Gastrocnemius medialis (tissue), 4 donors: ENCODE measurements around the gene TMEM198. TPM values are rescaled to one million over a fixed set of nuclear protein-coding genes. Genes with fewer than 3 reads are reported as not detected.

Experiments
- ATAC-seq, 2 donors: fragments of 150-250 bp; one replicate each; pipeline ENCODE4 v1.9.1; 2016
- DNase-seq, 2 donors: peaks; one replicate each; pipeline ENCODE4 v3.0.0-alpha.2; 2019
- H3K27ac ChIP-seq, 4 donors: fragments of 200-600 bp; sonication (generic); 1 replicate in 1 of 4; 2 replicates in 3 of 4; pipeline ENCODE4 v1.5.1; 2016 to 2018; ENCODE audit warnings: mild to moderate bottlenecking in 2 of 4, moderate library complexity in 1 of 4
- H3K27me3 ChIP-seq, 3 donors: fragments of 200-600 bp; sonication (generic) in 2 of 3; 1 replicate in 1 of 3; 2 replicates in 2 of 3; pipeline versions ENCODE4 v1.5.1 to v1.6.0; 2016 to 2019; ENCODE audit warnings: mild to moderate bottlenecking in 1 of 3, moderate library complexity in 1 of 3
- H3K36me3 ChIP-seq, 2 donors: fragments of 200-600 bp; sonication (generic) in 1 of 2; one replicate each; pipeline ENCODE4 v1.5.1; 2017 to 2018
- H3K4me1 ChIP-seq, 2 donors: fragments of 200-600 bp; sonication (generic) in 1 of 2; one replicate each; pipeline ENCODE4 v1.5.1; 2016 to 2017; ENCODE audit warnings: mild to moderate bottlenecking in 2 of 2
- H3K4me3 ChIP-seq, 4 donors: fragments of 200-600 bp; sonication (generic) in 3 of 4; 1 replicate in 1 of 4; 2 replicates in 3 of 4; pipeline ENCODE4 v1.5.1; 2016 to 2019; ENCODE audit warnings: mild to moderate bottlenecking in 2 of 4
- H3K9me3 ChIP-seq, 3 donors: fragments of 200-600 bp; sonication (generic) in 2 of 3; 1 replicate in 1 of 3; 2 replicates in 2 of 3; pipeline ENCODE4 v1.5.1; 2016 to 2019
- POLR2A ChIP-seq, 2 donors: fragments of 450-650 bp; IDR thresholded peaks; one replicate each; pipeline ENCODE4 v1.6.1; 2017; ENCODE audit warnings: antibody characterized with exemption in 2 of 2, mild to moderate bottlenecking in 2 of 2, moderate library complexity in 2 of 2
- in situ Hi-C, 4 donors: fragments of 200-750 bp; cut with MboI; loops; one replicate each; pipeline versions ENCODE4 v1.15.0 to v1.8.0; 2017; ENCODE audit warnings: low sequenced_read_pairs in 4 of 4
- intact Hi-C: fragments of 100-400 bp; cut with DNase I; formaldehyde crosslinking; loops from one replicate; pipeline ENCODE4 v1.15.1; 2023; ENCODE audit warnings: low total_unique reads
- total RNA-seq, 4 donors: library from RNA; depleted of rRNA; stranded (reverse); fragments of >200 nt; gene quantifications; one replicate each; pipeline versions ENCODE4 v1.1.0 to v1.2.3, GENCODE V29; 2016
- TF ChIP-seq, protein P1 (sequence below), 5 experiments: fragments of 450-650 bp in 3 of 5; fragments of 200-600 bp in 2 of 5; sonication (generic) in 2 of 5; IDR thresholded peaks in 4 of 5; conservative IDR thresholded peaks in 1 of 5; 1 replicate in 4 of 5; 2 replicates in 1 of 5; pipeline ENCODE4 v1.5.1; 2016 to 2019; ENCODE audit warnings: antibody characterized with exemption in 5 of 5, mild to moderate bottlenecking in 3 of 5, moderate library complexity in 3 of 5

TMEM198 gene
- total RNA-seq, 4 donors from 2014 or later, result 0.87 to 6.7 (median 3.3) TPM

DNA sequence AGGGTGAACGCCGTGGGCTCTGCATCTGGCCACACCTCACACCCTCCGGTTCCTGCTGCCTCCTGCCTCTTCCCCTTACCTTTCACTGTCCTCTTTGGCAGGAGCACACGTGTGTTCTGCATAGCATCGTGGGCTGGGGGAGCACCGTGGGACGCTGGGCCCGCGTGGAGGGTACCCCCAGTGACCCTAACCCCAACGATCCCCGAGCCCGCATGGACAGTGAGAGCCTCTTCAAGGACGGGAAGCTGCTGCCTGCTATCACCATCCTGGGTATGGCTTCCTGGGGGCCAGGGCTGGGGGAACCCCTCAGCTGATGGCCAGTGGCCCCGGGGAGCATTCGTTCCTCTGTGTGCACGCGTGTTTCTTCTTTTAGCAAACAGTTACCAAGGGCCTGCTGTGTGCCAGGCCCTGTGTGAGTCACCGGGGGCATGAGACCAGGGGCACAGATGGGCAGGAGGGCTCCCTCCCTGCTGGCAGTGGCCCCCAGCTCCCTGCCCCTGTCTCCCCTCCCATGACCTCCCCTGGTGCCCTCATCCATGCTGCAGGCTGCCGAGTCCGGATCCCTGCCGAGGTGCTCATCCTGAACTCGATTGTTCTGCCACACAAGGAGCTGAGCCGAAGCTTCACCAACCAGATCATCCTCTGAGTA lies 37.6 kb upstream of the TMEM198 start:
- Histone ChIP-seq H3K36me3 (peaks cover 0 to 45% of the 10 kb centered on the region in 2 donors), H3K4me3 (no peak overlapping the region), H3K27ac (no peak overlapping the region), H3K4me1 (peaks cover 7 to 10% of the 10 kb centered on the region in 2 donors), H3K27me3 (peaks cover 0 to 13% (median 5%) of the 10 kb centered on the region in 3 donors), H3K9me3 (no peaks in the 10 kb centered on the region)
- no peak for DNase-seq
- in situ Hi-C loops, result no loop called here
- ATAC-seq, result no peak
- TF ChIP-seq, protein P1, sequence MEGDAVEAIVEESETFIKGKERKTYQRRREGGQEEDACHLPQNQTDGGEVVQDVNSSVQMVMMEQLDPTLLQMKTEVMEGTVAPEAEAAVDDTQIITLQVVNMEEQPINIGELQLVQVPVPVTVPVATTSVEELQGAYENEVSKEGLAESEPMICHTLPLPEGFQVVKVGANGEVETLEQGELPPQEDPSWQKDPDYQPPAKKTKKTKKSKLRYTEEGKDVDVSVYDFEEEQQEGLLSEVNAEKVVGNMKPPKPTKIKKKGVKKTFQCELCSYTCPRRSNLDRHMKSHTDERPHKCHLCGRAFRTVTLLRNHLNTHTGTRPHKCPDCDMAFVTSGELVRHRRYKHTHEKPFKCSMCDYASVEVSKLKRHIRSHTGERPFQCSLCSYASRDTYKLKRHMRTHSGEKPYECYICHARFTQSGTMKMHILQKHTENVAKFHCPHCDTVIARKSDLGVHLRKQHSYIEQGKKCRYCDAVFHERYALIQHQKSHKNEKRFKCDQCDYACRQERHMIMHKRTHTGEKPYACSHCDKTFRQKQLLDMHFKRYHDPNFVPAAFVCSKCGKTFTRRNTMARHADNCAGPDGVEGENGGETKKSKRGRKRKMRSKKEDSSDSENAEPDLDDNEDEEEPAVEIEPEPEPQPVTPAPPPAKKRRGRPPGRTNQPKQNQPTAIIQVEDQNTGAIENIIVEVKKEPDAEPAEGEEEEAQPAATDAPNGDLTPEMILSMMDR (IDR thresholded peaks at IDR 0.05 in 4 of 5, conservative IDR thresholded peaks at IDR 0.05 in 1 of 5), result no peak
- no peak for TF ChIP-seq POLR2A (IDR thresholded peaks at IDR 0.05)
- intact Hi-C loops, result no loop called here

DNA sequence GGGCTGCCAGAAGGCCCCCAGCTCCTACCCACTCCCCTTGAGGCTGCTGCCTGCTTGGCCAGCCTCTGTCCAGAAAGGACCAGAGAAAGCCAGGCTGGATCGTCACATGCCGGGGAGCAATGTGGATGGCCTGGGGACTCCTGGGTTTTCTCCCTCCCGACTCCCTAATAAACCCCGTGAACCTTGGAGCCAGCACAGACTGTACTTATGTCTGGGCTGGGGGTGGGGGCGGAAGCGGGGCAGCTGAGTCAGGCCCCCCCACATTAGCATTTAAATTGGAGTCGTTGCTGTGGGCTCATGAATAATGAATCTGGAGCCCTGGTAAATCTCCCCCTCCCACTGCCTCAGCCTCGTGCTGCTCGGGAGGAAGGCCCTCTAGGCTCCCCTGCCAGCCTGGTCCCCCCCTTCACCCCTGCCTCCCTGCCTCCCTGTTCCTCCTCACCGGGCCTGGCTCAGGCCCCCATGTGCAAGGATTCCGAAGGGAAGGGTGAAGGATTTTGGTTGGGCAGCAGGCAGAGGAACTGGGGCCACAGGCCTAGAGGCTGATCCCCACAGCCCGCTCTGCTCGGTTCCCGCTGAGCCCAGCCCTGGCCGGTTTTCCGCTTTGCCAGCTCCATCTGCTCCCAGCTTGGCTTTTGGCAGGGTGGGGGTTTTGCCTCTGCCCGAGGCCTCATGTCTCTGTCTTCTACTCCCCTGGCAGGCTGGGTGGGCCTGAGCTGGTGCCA lies 36.9 kb upstream of the TMEM198 start:
- no peak for TF ChIP-seq POLR2A (IDR thresholded peaks at IDR 0.05)
- TF ChIP-seq, protein P1 (IDR thresholded peaks at IDR 0.05 in 4 of 5, conservative IDR thresholded peaks at IDR 0.05 in 1 of 5), result no peak
- DNase-seq, result no peak
- intact Hi-C loops (no loop called here), in situ Hi-C loops (no loop called here)
- no peak for ATAC-seq
- Histone ChIP-seq H3K27me3 (peaks cover 1 to 17% (median 11%) of the 10 kb centered on the region in 3 donors), H3K4me3 (no peak overlapping the region), H3K27ac (no peak overlapping the region), H3K36me3 (peaks cover 0 to 38% of the 10 kb centered on the region in 2 donors), H3K4me1 (peaks cover 7 to 10% of the 10 kb centered on the region in 2 donors), H3K9me3 (no peaks in the 10 kb centered on the region)

DNA sequence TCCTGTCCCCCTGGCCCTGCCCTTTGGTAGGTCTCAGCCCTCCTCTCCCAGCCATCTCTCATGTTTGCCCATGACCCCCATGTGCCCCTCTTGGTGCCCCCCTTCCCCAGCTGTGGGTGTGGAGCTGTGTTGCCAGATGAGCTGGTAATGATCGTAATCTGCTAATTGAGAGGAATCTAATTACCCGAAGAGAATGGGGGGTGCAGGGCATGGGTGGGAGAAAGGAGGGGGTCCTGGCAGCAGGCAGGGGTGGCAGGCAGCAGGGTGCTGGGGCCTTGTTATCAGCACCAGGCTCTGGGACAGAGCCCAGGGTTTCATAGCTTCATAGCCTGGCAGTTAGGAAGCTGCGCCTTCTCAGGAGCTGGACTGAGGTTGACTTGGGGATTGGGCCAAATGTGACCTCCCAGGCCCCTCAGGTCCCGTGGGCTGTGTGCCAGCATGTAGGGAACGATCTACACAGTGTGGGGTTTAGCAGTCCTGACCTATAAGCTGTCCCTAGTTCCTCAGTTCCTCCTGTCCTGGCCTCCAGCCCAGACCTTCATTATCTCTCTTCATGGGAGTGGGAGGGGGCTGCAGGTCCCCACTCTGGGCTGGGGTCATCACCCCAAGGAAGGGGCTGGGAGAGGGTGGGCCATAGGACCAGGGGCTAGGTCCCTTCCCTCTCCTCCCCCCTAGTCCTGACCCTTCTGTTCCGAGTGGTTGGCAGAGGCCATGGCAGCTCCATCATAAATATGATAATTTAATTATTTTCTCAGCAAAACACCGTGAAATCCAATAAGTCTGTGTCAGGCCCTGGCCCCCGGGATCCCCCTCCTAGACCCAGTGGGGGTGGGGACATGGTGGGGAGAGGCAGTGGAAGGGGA lies 36.0 kb upstream of the TMEM198 start:
- ATAC-seq (no peak), DNase-seq (no peak)
- H3K36me3 ChIP-seq, result peaks cover 0 to 30% of the 10 kb centered on the region in 2 donors

DNA sequence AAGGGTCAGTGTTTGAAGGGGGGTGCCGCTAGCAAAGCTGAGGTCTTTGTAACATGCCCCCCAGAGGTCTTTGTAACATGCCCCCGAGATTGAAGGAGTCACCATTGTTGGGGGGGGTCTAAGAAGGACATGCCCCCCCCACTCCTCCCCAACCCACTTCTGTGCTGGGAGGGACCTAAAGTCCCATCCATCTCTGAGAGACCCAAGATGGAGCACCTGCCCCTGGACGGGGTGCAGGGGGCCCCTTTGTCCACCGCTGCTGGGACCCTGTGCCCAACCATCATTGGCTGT lies 35.4 kb upstream of the TMEM198 start:
- Histone ChIP-seq H3K27me3 (peaks cover 13 to 23% (median 20%) of the 10 kb centered on the region in 3 donors), H3K27ac (no peak overlapping the region), H3K4me3 (no peak overlapping the region), H3K36me3 (peaks cover 0 to 29% of the 10 kb centered on the region in 2 donors), H3K4me1 (peaks cover 7 to 10% of the 10 kb centered on the region in 2 donors), H3K9me3 (no peaks in the 10 kb centered on the region)
- TF ChIP-seq POLR2A (IDR thresholded peaks at IDR 0.05), result no peak
- TF ChIP-seq, protein P1 (IDR thresholded peaks at IDR 0.05 in 4 of 5, conservative IDR thresholded peaks at IDR 0.05 in 1 of 5), result no peak
- in situ Hi-C loops (no loop called here), intact Hi-C loops (no loop called here)
- no peak for DNase-seq
- ATAC-seq, result no peak

More for the DNA sequence above, 36.0 kb upstream of the TMEM198 start:
- Histone ChIP-seq H3K27ac (no peak overlapping the region), H3K4me3 (no peak overlapping the region), H3K9me3 (no peaks in the 10 kb centered on the region), H3K27me3 (peaks cover 10 to 20% (median 14%) of the 10 kb centered on the region in 3 donors), H3K4me1 (peaks cover 7 to 10% of the 10 kb centered on the region in 2 donors)
- no peak for TF ChIP-seq POLR2A (IDR thresholded peaks at IDR 0.05)
- intact Hi-C loops (no loop called here), in situ Hi-C loops (no loop called here)
